SK-N-SH (cell line): ENCODE results near the gene SOAT2. TPM values are rescaled to one million over a fixed set of nuclear protein-coding genes. Genes with fewer than 3 reads are reported as not detected.

Experiments
- CTCF ChIA-PET: fragments of 300-600, 350-600 bp; formaldehyde crosslinking; extraction: SDS; loops from one replicate; lab custom pipeline; 2021; lab: Yijun Ruan, JAX
- POLR2A ChIA-PET: fragments of 350-600 bp; sonication (Branson Sonifier 250); formaldehyde crosslinking; extraction: SDS; loops from one replicate; lab custom pipeline; 2020; ENCODE audit warnings: antibody characterized with exemption, inconsistent platforms; lab: Yijun Ruan, JAX
- DNase-seq: peaks from one replicate; pipeline ENCODE4 v3.0.0; 2012
- H2AFZ ChIP-seq: fragments of 200-600 bp; sonication (generic); 2 replicates; pipeline ENCODE4 v1.8.1; 2016; ENCODE audit warnings: antibody characterized with exemption, mild to moderate bottlenecking, low read depth
- H3F3A ChIP-seq: fragments of 200-600 bp; sonication (generic); replicated peaks from 2 replicates; pipeline ENCODE3; 2016; ENCODE audit warnings: antibody characterized with exemption, mild to moderate bottlenecking; ENCODE audit not compliant: insufficient read depth
- H3K27ac ChIP-seq, 2 experiments: fragments of 200-500 bp in 1 of 2; fragments of 200-600 bp in 1 of 2; sonication (Bioruptor generic) in 1 of 2; sonication (generic), shearing (Covaris generic) in 1 of 2; 2 replicates each; pipeline versions ENCODE4 v1.5.1 to v1.6.1; 2014 to 2016; ENCODE audit warnings: low read depth in 2 of 2, inconsistent platforms in 1 of 2, low read length in 1 of 2, mild to moderate bottlenecking in 1 of 2, mixed read lengths in 1 of 2
- H3K27me3 ChIP-seq: fragments of 200-600 bp; sonication (generic), shearing (Covaris generic); 2 replicates; pipeline ENCODE4 v1.6.1; 2016; ENCODE audit warnings: mixed run types; ENCODE audit not compliant: insufficient read depth
- H3K36me3 ChIP-seq, 2 experiments: fragments of 200-500 bp in 1 of 2; fragments of 200-600 bp in 1 of 2; sonication (Bioruptor generic) in 1 of 2; sonication (generic) in 1 of 2; replicated peaks in 1 of 2; 2 replicates each; pipeline versions ENCODE3 to v1.5.1; 2014 to 2016; ENCODE audit warnings: low read length in 1 of 2, mild to moderate bottlenecking in 1 of 2; ENCODE audit not compliant: insufficient read depth in 2 of 2, control insufficient read depth in 1 of 2
- H3K4me1 ChIP-seq, 2 experiments: fragments of 200-500 bp in 1 of 2; fragments of 200-600 bp in 1 of 2; sonication (Bioruptor generic) in 1 of 2; sonication (generic), shearing (Covaris generic) in 1 of 2; 2 replicates each; pipeline versions ENCODE4 v1.5.1 to v1.6.1; 2014 to 2016; ENCODE audit warnings: low read depth in 1 of 2, low read length in 1 of 2, mixed run types in 1 of 2; ENCODE audit not compliant: insufficient read depth in 2 of 2, control insufficient read depth in 1 of 2
- H3K4me2 ChIP-seq: fragments of 200-600 bp; sonication (generic), shearing (Covaris generic); 2 replicates; pipeline ENCODE4 v1.6.1; 2017; ENCODE audit warnings: mixed run types
- H3K4me3 ChIP-seq, 2 experiments: fragments of 200-500 bp in 1 of 2; fragments of 200-600 bp in 1 of 2; sonication (Bioruptor generic) in 1 of 2; sonication (generic), shearing (Covaris generic) in 1 of 2; 2 replicates each; pipeline versions ENCODE4 v1.5.1 to v1.8.1; 2014 to 2016; ENCODE audit warnings: low read depth in 2 of 2, inconsistent platforms in 1 of 2, low read length in 1 of 2, mild to moderate bottlenecking in 1 of 2, mixed read lengths in 1 of 2, moderate library complexity in 1 of 2
- H3K79me2 ChIP-seq: fragments of 200-600 bp; sonication (generic); 2 replicates; pipeline ENCODE4 v1.8.1; 2017; ENCODE audit warnings: mild to moderate bottlenecking; ENCODE audit not compliant: insufficient read depth
- H3K9ac ChIP-seq: fragments of 200-600 bp; sonication (generic); 2 replicates; pipeline ENCODE4 v1.6.1; 2017; ENCODE audit warnings: mixed run types
- H3K9me2 ChIP-seq: fragments of 200-600 bp; sonication (generic); 2 replicates; pipeline ENCODE4 v1.6.1; 2017; ENCODE audit warnings: mixed run types
- H3K9me3 ChIP-seq: fragments of 200-600 bp; sonication (generic); 2 replicates; pipeline ENCODE4 v1.6.1; 2017; ENCODE audit warnings: mixed run types, mild to moderate bottlenecking, moderate library complexity
- H4K20me1 ChIP-seq: fragments of 200-600 bp; sonication (generic); 2 replicates; pipeline ENCODE4 v1.6.1; 2017; ENCODE audit warnings: mild to moderate bottlenecking, mixed run types; ENCODE audit not compliant: insufficient read depth
- CHD2 ChIP-seq: fragments of 150-350 bp; IDR thresholded peaks from 2 replicates; pipeline ENCODE4 v1.6.1; 2018; ENCODE audit warnings: low read length; ENCODE audit not compliant: partially characterized antibody
- EP300 ChIP-seq, 2 experiments: IDR thresholded peaks; 2 replicates each; pipeline versions ENCODE4 v1.4.0 to v1.6.1; 2012; ENCODE audit warnings: borderline replicate concordance in 1 of 2, low read depth in 1 of 2, low read length in 1 of 2
- EZH2phosphoT487 ChIP-seq: fragments of 200-600 bp; sonication (generic); IDR thresholded peaks from 2 replicates; pipeline ENCODE4 v1.6.1; 2017; ENCODE audit warnings: low read depth, mixed run types, mild to moderate bottlenecking, antibody characterized with exemption, moderate library complexity, borderline replicate concordance
- FOSL2 ChIP-seq: IDR thresholded peaks from 2 replicates; pipeline ENCODE4 v1.4.0; 2012; ENCODE audit warnings: low read depth, mild to moderate bottlenecking, moderate library complexity, borderline replicate concordance
- JUND ChIP-seq: IDR thresholded peaks from 2 replicates; pipeline ENCODE4 v1.4.0; 2012
- MEF2A ChIP-seq: IDR thresholded peaks from 2 replicates; pipeline ENCODE4 v1.4.0; 2012; ENCODE audit warnings: low read depth, borderline replicate concordance
- RAD21 ChIP-seq: IDR thresholded peaks from 2 replicates; pipeline ENCODE4 v1.6.1; 2012; ENCODE audit warnings: mild to moderate bottlenecking, low read length
- RFX5 ChIP-seq: IDR thresholded peaks from 2 replicates; pipeline ENCODE4 v1.6.1; 2012; ENCODE audit warnings: mild to moderate bottlenecking, improper control_type of control experiment, low read length
- RXRA ChIP-seq: IDR thresholded peaks from 2 replicates; pipeline ENCODE4 v1.4.0; 2012; ENCODE audit warnings: low read depth, mild to moderate bottlenecking, borderline replicate concordance
- SIN3A ChIP-seq: IDR thresholded peaks from 2 replicates; pipeline ENCODE4 v1.6.1; 2012; ENCODE audit warnings: low read depth, mild to moderate bottlenecking, low read length, moderate library complexity, borderline replicate concordance
- TAF1 ChIP-seq: IDR thresholded peaks from 2 replicates; pipeline ENCODE4 v1.6.1; 2012; ENCODE audit warnings: low read depth, mild to moderate bottlenecking, low read length, moderate library complexity, borderline replicate concordance
- TCF12 ChIP-seq: IDR thresholded peaks from 2 replicates; pipeline ENCODE4 v1.4.0; 2012
- TEAD4 ChIP-seq: IDR thresholded peaks from 2 replicates; pipeline ENCODE4 v1.4.0; 2012; ENCODE audit warnings: mild to moderate bottlenecking, borderline replicate concordance; ENCODE audit not compliant: insufficient read depth
- WGBS: methylation state at CpG from one replicate; pipeline ENCODE4 v1.1.6; 2017; ENCODE audit warnings: low lambda C conversion rate; 5-methylcytosine and 5-hydroxymethylcytosine counted together
- polyA plus RNA-seq, 3 experiments: library from polyadenylated mRNA; depleted of rRNA; stranded (reverse); fragments of >200 nt; gene quantifications; 2 replicates each; pipeline ENCODE4 v1.2.3, GENCODE V29; 2012
- TF ChIP-seq, protein P1 (sequence below): IDR thresholded peaks from 2 replicates; pipeline ENCODE4 v1.4.0; 2012; ENCODE audit warnings: low read depth, borderline replicate concordance
- TF ChIP-seq, protein P2 (sequence below): fragments of 150-350 bp; IDR thresholded peaks from 2 replicates; pipeline ENCODE4 v1.6.1; 2017; ENCODE audit warnings: antibody characterized with exemption, low read length, low read depth, borderline replicate concordance
- TF ChIP-seq, protein P3 (sequence below): fragments of 150-350 bp; IDR thresholded peaks from 2 replicates; pipeline ENCODE4 v1.6.1; 2016; ENCODE audit warnings: mild to moderate bottlenecking, low read depth, low read length

SOAT2 gene
- polyA plus RNA-seq, 1 of the 3 experiments (the other 2 are of a cell fraction), result 0.18 TPM

DNA sequence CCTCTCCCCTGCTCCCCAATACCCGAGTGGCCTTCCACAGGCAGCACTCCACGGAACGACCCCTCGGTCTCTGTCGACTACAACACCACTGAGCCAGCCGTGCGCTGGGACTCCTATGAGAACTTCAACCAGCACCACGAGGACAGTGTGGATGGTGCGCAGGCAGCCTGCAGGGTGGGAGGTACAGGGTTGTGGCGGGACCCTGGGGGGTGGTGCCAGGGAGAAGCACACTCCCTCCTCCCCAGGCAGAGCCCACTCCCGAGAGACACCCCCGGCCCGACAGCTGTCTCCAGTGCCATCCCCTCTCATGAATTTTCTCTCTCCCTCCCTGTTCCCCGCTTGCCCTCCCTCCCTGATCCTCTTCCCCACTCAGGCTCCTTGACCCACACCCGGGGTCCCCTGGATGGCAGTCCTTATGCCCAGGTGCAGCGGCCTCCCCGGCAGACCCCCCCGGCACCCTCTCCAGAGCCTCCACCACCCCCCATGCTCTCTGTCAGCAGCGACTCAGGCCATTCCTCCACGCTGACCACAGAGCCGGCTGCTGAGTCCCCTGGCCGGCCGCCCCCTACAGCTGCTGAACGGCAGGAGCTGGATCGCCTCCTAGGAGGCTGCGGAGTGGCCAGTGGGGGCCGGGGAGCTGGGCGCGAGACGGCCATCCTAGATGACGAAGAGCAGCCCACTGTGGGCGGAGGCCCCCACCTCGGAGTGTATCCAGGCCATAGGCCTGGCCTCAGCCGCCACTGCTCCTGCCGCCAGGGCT is 44.4 kb upstream of the SOAT2 start:
- H3K27me3 ChIP-seq, result no peaks in the 10 kb centered on the region
- WGBS, result 86% methylated on average over 33 of the region's 35 CpGs
- no peaks in the 10 kb centered on the region for H3K79me2 ChIP-seq
- no peak overlapping the region for H2AFZ ChIP-seq
- no peak overlapping the region for H3K4me2 ChIP-seq
- ChIA-PET POLR2A (interaction anchor here (0.9 to 1.4 kb wide), 2 partner anchors 12 to 19 kb away, joined by 4 read pairs; no protein-coding TSS in a partner anchor), CTCF (interaction anchor here (10.8 to 14.5 kb wide), 3 partner anchors 5 to 42 kb away, joined by 182 to 385 read pairs (median 182); partner anchors contain the start of genes IGFBP6, SOAT2 and TNS2)
- no peaks in the 10 kb centered on the region for H4K20me1 ChIP-seq
- TF ChIP-seq TAF1 (no peak), TEAD4 (no peak), RFX5 (no peak), RAD21 (no peak), EZH2phosphoT487 (no peak), FOSL2 (no peak), JUND (no peak), EP300 (IDR thresholded peaks at IDR 0.05; ENCODE audit: borderline replicate concordance in 1 of 2, low read depth in 1 of 2, low read length in 1 of 2) (no peak), MEF2A (no peak)
- TF ChIP-seq, protein P1, sequence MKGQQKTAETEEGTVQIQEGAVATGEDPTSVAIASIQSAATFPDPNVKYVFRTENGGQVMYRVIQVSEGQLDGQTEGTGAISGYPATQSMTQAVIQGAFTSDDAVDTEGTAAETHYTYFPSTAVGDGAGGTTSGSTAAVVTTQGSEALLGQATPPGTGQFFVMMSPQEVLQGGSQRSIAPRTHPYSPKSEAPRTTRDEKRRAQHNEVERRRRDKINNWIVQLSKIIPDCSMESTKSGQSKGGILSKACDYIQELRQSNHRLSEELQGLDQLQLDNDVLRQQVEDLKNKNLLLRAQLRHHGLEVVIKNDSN, result no peak
- TF ChIP-seq, protein P2, sequence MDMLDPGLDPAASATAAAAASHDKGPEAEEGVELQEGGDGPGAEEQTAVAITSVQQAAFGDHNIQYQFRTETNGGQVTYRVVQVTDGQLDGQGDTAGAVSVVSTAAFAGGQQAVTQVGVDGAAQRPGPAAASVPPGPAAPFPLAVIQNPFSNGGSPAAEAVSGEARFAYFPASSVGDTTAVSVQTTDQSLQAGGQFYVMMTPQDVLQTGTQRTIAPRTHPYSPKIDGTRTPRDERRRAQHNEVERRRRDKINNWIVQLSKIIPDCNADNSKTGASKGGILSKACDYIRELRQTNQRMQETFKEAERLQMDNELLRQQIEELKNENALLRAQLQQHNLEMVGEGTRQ, result no peak
- no peak overlapping the region for H3K27ac ChIP-seq
- peaks cover 0 to 21% of the 10 kb centered on the region in 2 experiments; a peak in 2 of 4 replicates for H3K4me1 ChIP-seq
- no peaks in the 10 kb centered on the region for H3K9me3 ChIP-seq
- H3K4me3 ChIP-seq, result no peak overlapping the region
- no peak for DNase-seq
- H3K9ac ChIP-seq, result no peak overlapping the region
- peaks cover 35 to 36% of the 10 kb centered on the region in 2 experiments for H3K36me3 ChIP-seq
- H3F3A ChIP-seq, result peaks cover 31% of the 10 kb centered on the region
- no peaks in the 10 kb centered on the region for H3K9me2 ChIP-seq

DNA sequence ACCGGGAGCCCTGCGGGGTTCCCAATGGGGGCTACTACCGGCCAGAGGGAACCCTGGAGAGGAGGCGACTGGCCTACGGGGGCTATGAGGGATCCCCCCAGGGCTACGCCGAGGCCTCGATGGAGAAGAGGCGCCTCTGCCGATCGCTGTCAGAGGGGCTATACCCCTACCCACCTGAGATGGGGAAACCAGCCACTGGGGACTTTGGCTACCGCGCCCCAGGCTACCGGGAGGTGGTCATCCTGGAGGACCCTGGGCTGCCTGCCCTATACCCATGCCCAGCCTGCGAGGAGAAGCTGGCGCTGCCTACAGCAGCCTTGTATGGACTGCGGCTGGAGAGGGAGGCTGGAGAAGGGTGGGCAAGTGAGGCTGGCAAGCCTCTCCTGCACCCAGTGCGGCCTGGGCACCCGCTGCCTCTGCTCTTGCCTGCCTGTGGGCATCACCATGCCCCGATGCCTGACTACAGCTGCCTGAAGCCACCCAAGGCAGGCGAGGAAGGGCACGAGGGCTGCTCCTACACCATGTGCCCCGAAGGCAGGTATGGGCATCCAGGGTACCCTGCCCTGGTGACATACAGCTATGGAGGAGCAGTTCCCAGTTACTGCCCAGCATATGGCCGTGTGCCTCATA is 43.7 kb upstream of the SOAT2 start:
- Histone ChIP-seq H3K4me3 (no peak overlapping the region), H3K27me3 (no peaks in the 10 kb centered on the region), H3K79me2 (no peaks in the 10 kb centered on the region), H2AFZ (no peak overlapping the region), H4K20me1 (no peaks in the 10 kb centered on the region), H3K4me1 (peaks cover 0 to 20% of the 10 kb centered on the region in 2 experiments; a peak in 1 of 4 replicates), H3K27ac (no peak overlapping the region), H3K9me2 (no peaks in the 10 kb centered on the region), H3K36me3 (peaks cover 35 to 36% of the 10 kb centered on the region in 2 experiments), H3K4me2 (no peak overlapping the region), H3F3A (peaks cover 35% of the 10 kb centered on the region), H3K9ac (no peak overlapping the region), H3K9me3 (no peaks in the 10 kb centered on the region)
- CTCF ChIA-PET, result interaction anchor here (1.3 to 14.5 kb wide), 4 partner anchors 8 to 138 kb away, joined by 3 to 385 read pairs (median 92); partner anchors contain the start of genes IGFBP6, SOAT2 and TNS2
- no peak for DNase-seq
- WGBS, result 84% methylated on average over 3 of the region's 24 CpGs
- TF ChIP-seq CHD2 (no peak), RXRA (no peak), SIN3A (no peak), RFX5 (no peak), EP300 (IDR thresholded peaks at IDR 0.05; ENCODE audit: borderline replicate concordance in 1 of 2, low read depth in 1 of 2, low read length in 1 of 2) (no peak), TCF12 (no peak)
- TF ChIP-seq, protein P3, sequence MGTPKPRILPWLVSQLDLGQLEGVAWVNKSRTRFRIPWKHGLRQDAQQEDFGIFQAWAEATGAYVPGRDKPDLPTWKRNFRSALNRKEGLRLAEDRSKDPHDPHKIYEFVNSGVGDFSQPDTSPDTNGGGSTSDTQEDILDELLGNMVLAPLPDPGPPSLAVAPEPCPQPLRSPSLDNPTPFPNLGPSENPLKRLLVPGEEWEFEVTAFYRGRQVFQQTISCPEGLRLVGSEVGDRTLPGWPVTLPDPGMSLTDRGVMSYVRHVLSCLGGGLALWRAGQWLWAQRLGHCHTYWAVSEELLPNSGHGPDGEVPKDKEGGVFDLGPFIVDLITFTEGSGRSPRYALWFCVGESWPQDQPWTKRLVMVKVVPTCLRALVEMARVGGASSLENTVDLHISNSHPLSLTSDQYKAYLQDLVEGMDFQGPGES, result no peak
- TF ChIP-seq, protein P2, result no peak
- POLR2A ChIA-PET, result interaction anchor here (0.9 kb wide), 1 partner anchor 12 kb away, joined by 4 read pairs; no protein-coding TSS in a partner anchor
